GM12872 (cell line): Measurements from ENCODE around the gene ABHD2.

Source experiments
- TF ChIP-seq, protein P1 (sequence below): IDR thresholded peaks from 3 replicates; pipeline ENCODE4 v1.5.1; 2011; ENCODE audit warnings: low read depth, mild to moderate bottlenecking, low read length, moderate library complexity; ENCODE audit not compliant: insufficient read depth

ABHD2 gene

DNA sequence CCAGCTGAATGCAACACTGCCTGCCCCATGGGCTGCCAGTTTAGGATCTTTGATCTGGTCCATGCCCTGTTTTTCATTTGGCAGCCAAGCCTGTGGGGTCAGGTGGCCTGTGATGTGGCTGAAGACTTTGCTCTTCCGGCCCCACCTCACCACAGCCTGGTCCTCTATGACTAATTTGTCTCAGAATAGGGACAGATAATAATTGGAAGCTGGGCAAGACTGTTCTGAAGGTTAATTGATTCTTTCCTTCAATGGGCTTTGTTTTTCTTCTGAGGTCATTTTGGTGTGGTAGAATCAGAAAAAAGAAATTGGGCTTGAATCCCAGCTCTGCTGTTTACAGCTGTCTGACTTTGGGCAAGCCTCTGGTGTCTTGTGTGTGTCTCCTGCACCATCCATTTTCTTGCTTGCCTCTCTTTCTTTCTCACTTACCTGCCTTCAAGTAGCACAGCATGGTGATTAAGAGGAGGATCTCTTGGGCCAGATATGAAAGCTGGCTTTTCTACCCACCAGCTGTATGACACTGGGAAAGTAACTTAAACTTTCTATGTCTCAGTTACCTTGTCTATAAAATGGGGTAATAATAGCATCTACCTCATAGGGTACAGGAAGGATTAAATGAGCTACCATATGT, 24.2 kb downstream of the ABHD2 start:
- TF ChIP-seq, protein P1, sequence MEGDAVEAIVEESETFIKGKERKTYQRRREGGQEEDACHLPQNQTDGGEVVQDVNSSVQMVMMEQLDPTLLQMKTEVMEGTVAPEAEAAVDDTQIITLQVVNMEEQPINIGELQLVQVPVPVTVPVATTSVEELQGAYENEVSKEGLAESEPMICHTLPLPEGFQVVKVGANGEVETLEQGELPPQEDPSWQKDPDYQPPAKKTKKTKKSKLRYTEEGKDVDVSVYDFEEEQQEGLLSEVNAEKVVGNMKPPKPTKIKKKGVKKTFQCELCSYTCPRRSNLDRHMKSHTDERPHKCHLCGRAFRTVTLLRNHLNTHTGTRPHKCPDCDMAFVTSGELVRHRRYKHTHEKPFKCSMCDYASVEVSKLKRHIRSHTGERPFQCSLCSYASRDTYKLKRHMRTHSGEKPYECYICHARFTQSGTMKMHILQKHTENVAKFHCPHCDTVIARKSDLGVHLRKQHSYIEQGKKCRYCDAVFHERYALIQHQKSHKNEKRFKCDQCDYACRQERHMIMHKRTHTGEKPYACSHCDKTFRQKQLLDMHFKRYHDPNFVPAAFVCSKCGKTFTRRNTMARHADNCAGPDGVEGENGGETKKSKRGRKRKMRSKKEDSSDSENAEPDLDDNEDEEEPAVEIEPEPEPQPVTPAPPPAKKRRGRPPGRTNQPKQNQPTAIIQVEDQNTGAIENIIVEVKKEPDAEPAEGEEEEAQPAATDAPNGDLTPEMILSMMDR, result no peak

DNA sequence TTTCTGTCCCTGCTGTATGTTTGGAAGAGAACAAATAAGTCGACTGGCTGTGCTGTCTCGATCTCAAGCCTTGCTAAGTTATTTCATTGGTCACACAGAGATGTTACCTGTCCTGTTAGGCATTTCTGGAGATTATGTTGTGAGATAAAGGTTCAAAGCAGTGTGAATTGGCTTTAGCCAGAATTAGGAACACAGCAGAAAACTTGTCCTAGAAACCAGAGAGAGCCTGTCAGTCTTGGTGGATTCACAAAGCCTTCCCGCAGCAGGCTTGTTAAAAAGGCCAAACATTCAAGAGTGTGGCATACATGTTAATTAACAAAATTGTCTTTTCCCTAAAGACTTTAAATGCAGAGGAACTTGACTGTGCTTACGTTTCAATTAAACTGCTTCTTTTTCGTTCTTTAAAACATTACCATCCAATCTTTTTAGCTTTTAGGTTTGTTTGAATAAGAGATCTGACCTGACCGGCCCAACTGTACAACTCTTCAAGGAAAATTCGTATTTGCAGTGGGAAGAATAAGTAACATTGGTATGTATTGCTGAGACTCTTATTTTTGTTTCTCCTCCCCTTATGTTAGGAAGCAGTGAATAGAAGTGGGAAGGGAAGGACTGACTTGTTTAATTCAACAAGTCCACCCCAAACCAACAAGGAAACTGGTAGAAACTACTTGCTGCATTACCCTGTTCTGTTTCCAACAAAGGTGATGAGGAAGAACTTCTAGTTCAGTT, 25.2 kb downstream of the ABHD2 start:
- TF ChIP-seq, protein P1, result no peak

DNA sequence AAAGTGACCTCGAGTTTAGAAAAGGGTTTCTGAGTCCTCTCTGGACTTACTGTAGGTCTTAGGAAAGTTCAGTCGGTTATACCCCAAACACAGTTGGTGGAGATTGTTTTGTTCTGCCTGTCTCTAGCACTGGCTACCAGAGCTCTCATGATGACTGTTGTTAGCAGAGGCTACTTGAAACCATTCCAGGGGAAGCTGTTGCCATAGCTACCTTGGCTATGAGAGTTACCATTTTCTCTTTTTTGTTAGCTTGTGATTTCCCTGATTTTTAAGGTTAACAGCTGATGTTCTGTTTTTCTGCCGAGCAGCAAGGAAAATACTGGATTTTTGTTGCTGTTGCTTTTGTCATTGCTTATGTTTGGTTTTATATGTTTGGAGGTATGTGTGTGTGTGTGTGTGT, 26.7 kb downstream of the ABHD2 start:
- TF ChIP-seq, protein P1, result no peak

DNA sequence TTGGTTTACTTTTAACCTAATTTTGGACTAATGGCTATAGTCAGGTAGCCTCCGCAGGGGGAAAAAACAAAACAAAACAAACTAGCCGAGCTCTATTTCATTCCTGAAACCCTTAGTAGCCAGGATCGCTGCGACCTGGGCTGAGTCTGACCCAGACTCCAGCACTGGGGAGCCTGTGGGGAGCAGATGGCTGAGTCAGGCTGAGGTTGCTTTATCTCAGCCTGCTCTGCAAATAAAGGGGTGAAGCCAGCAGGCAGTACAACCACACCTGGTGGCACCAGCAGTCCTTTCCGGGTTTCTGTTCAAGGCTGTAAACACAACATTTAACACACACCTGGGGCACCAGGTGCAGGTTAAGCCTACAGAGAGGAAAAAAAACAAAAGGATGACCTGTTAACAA, 27.3 kb downstream of the ABHD2 start:
- TF ChIP-seq, protein P1, result no peak

DNA sequence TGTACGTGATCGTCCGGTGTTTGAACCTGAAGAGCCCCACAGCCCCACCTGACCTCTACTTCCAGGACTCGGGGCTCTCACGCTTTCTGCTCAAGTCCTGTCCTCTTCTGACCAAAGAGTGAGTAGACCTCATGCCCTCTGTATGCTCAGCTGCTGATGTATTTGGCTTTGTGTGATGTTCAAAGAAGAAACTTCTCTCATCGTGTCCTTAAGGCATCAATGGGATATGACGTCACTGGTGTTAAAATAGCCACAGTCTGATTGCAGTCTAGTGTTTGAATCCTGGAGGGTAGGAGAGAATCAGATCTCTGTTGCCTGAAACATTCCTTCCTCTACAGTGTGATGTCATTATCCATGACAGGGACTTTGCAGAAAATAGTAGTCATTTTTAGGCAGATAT, 28.1 kb downstream of the ABHD2 start:
- TF ChIP-seq, protein P1, result no peak

DNA sequence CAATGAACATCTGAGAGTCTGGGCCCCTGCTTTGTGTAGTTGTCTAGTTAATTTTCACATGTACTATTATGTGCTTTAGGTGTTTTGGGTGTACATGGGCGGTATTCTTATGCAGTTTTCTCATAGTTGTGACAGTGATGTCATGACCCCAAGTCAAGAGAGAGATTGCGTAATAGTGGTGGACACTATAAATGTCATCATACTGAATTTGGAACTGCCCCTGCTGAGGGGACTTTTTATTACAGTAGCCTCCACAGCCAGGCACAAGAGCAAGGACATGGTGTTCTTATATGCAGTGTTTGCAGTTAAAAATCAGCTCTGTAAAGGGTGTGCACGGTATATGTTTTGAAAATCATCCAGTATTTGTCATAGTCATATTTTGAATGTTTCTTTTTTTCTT, 29.5 kb downstream of the ABHD2 start:
- TF ChIP-seq, protein P1, result no peak

DNA sequence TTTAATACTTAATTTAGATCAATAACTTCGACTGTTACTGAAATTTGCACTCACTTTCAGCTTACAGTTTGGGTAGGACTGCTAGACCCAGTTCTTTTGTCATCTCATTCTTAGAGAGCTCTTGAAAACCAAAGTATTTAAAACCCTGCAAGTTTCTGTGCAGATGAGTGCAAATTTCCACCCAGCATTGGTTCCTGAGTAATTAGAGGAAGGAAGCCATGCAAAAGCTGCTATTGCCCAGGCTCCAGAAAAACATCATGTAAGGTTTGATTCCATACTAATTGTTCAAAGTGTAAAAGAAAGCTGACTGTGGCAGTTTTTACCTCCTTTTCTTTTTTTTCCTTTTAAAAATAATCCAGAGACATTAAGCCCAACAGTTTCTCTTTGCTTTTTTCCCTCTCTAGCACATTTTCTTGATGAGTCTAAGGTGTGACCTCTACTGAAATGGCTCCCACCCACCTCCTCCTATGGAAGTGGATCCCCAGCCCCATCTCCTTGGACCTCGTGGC, 30.3 kb downstream of the ABHD2 start:
- TF ChIP-seq, protein P1, result no peak
